GM12801 (cell line): Measurements from ENCODE around the gene EVA1B.

Experiments
- TF ChIP-seq, protein P1 (sequence below): IDR thresholded peaks from one replicate; pipeline ENCODE4 v1.5.1; 2011; ENCODE audit warnings: control low read depth; ENCODE audit not compliant: insufficient read length; ENCODE audit errors: extremely low read depth

Gene EVA1B

DNA sequence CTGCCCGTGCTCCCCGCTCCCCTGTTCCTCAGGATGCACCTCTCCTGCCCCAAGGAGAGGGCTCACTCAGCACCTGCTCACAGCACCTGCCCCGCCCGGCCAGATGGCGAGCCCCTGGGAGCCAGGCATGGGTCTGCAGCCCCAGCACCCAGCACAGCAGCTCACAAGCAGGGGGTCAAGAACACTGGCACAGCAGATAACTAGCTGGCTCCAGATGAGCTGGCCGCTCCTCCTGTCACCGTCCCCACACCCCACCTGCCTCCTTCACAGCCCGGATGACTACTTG lies 20.9 kb upstream of the EVA1B start:
- TF ChIP-seq, protein P1, sequence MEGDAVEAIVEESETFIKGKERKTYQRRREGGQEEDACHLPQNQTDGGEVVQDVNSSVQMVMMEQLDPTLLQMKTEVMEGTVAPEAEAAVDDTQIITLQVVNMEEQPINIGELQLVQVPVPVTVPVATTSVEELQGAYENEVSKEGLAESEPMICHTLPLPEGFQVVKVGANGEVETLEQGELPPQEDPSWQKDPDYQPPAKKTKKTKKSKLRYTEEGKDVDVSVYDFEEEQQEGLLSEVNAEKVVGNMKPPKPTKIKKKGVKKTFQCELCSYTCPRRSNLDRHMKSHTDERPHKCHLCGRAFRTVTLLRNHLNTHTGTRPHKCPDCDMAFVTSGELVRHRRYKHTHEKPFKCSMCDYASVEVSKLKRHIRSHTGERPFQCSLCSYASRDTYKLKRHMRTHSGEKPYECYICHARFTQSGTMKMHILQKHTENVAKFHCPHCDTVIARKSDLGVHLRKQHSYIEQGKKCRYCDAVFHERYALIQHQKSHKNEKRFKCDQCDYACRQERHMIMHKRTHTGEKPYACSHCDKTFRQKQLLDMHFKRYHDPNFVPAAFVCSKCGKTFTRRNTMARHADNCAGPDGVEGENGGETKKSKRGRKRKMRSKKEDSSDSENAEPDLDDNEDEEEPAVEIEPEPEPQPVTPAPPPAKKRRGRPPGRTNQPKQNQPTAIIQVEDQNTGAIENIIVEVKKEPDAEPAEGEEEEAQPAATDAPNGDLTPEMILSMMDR, result no peak

DNA sequence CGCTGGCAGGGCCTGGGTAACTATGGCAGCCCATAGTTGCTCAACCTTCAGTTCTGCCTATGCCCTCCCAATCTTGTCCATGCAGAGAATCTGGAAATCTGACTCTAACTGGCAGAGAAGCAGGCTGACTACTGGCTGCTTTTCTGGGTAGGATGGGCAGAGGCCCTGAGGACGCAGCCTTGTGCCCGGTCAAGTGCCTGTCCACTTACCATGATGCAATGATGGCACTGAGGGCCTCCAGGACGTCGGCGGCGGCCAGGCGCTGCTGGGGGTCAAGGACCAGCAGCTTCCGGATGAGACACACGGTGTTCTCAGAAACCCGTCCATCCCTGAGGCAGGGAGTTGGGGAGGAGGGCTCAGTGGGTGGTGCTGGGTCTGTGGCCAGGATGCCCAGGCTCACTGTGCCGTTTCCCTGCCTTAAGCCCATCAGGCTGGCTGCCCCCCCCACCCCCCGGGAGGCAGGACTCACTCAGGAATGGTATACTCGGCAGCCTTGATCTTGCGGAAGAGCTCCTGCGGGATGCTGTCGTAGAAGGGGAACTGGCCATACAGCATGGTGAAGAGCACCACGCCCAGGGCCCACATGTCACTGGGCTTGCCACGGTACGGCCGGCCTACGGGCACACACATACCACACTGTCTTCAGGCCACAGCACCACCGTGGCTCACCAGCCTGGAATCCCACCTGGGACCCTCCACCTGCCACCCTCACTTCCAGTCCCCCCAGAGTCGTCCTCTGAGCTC lies 20.4 kb upstream of the EVA1B start:
- TF ChIP-seq, protein P1, result no peak

DNA sequence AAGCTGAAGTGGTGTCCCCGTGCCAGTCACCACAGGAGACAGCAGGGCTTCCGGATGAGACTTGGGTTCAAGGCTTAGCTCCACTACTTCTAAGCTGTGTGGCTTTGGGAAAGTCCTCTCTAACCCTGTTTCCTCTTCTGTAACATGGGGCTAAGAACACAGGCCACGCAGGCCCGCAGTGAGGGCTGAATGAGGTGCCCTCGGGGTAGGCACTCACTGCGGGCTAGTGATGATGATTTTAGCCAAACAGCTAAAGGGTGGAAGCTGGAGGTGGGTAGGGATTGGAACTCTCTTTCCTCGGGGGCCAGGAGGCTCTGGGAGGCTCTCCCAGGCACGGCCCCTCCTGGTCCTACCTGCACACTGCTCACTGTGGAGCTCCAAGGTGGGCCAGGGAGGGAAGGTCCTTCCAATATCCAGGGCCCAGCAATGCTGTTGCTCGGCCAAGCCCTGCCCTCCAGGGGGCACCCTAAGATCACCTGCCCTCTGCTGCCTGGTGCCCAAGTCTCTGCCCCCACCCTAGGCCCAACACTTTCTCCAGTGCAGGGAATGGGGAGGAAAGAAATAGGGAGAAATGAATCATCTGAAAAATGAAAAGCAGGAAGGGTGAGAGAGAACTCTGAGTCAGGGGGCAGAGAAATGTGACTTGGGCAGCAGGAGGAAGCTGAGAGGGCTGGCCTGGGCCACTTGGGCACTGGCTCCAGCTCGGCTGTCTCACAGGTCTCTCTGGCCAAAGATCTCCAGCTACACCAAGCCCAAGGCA lies 19.2 kb upstream of the EVA1B start:
- TF ChIP-seq, protein P1, result no peak

DNA sequence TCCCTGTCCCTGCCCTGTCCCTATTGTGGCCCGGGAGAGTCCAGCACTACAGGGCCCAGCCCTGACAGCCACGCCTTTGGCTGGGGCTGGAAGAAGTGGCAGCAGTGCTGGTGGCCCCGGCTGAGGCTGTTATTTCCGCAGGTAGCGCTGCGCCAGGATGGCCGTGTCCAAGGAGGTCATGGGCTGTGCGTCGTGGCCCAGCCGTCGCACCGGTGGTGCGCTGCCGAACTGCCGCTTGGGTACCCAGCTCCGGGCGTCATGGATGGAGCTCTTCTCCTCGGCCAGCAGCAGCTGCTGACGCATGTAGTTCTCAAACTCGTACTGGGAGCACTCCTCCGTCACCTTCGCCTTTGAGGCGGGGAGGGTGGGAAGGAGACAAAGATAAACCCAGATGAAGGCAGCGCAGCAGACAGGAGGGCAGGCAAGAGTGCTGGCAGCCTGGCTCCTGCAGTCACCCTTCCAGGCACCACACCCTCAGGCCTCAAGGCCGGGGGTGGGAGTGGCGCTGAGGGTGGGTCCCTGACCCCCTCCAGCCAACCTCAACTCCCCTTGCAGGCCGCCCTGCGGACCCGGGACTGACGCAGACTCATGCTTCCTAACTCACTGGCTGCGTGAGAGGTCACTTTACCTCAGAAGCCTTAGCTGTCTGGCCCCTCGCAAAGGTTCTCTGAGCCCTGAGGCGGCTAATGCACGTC lies 18.3 kb upstream of the EVA1B start:
- TF ChIP-seq, protein P1, result no peak

DNA sequence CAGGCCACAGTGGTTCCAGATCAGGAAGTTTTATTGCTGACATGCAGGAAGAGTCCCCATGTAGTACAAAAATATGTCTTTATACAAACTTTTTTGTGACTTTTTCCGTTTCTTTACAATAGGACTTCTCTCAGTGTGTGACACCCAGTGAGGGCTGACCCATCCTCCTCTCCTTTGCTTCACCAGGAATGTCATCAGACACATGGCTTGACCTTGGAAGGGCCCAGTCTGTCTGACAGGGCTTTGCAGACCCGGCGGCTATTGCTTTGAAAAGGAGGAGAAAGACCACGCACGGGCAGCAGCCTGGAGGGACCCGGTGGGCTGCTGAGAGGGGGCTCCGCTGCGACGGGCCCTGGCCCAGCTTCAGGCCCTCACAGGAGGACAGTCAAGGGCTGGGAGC lies 16.2 kb upstream of the EVA1B start:
- TF ChIP-seq, protein P1, result no peak

DNA sequence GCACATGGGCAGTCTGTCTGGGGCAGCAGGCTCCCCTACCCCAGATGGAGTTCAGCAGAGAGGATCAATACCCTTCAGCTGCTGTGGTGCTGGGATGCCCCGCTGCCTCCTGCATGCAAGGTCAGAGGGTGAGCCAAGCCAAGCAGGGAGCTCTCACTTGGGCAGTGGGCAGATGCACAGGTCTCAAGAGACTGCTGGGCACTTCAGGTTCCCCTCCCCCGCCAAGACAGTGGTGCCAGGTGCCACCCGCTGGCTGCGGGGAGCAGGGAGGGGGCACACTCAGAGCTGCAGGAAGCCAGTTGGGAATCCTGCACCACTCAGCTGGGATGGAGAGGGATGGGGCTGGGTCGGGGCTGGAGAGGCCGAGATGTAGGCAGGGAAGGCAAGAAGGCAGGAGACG lies 15.8 kb upstream of the EVA1B start:
- TF ChIP-seq, protein P1, result no peak

DNA sequence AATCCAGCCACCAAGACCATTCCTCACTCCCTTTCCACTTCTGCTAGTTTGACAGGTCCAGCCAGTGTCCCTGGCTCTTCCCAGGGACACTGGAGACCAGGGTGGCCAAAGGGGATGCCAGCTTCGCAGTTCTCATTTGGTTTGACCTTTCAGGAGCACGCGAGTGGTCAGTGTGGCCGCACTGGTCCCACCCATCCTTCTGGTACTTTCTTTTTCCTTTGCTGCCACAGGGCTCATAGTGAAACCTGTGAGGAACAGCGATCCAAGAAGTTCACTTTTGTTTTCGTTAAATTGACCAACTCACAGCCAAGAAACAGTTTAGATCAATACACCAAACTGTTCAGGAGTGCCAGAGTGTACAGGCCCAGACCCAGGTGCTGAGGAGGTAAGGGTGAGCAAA lies 14.4 kb upstream of the EVA1B start:
- TF ChIP-seq, protein P1, result no peak
